H9 (cell line): ENCODE results near the gene RPS24. TPM values are rescaled to one million over a fixed set of nuclear protein-coding genes. Genes with fewer than 3 reads are reported as not detected.
A peak's percentile ranks its signal among the peaks of the same experiment; 100 is the strongest.

Source experiments
- DNase-seq: peaks from one replicate; pipeline ENCODE4 v3.0.0-alpha.2; 2017
- H2AFZ ChIP-seq: one replicate; pipeline ENCODE4 v1.6.1; 2013; ENCODE audit warnings: mild to moderate bottlenecking, low read length, control low read depth, moderate library complexity
- H2AK5ac ChIP-seq: 2 replicates; pipeline ENCODE4 v1.6.1; 2013; ENCODE audit warnings: low read length, control low read depth, mixed read lengths; ENCODE audit not compliant: insufficient read length
- H2BK120ac ChIP-seq: one replicate; pipeline ENCODE4 v1.6.1; 2013; ENCODE audit warnings: low read depth, mild to moderate bottlenecking, low read length, control low read depth, inconsistent platforms; ENCODE audit not compliant: poor library complexity, severe bottlenecking
- H2BK12ac ChIP-seq: 2 replicates; pipeline ENCODE4 v1.6.1; 2013; ENCODE audit warnings: low read length, control low read depth, mixed read lengths, low read depth; ENCODE audit not compliant: insufficient read length
- H2BK15ac ChIP-seq: 2 replicates; pipeline ENCODE4 v1.6.1; 2013; ENCODE audit warnings: low read depth, low read length, control low read depth
- H2BK20ac ChIP-seq: one replicate; pipeline ENCODE4 v1.6.1; 2013; ENCODE audit warnings: low read depth, mild to moderate bottlenecking, low read length, control low read depth, inconsistent platforms; ENCODE audit not compliant: poor library complexity, severe bottlenecking
- H2BK5ac ChIP-seq: 2 replicates; pipeline ENCODE4 v1.6.1; 2013; ENCODE audit warnings: low read length, control low read depth, mixed read lengths; ENCODE audit not compliant: insufficient read length
- H3K14ac ChIP-seq: 2 replicates; pipeline ENCODE4 v1.6.1; 2013; ENCODE audit warnings: low read length, control low read depth; ENCODE audit not compliant: insufficient read depth
- H3K18ac ChIP-seq: 2 replicates; pipeline ENCODE4 v1.6.1; 2013; ENCODE audit warnings: low read depth, mild to moderate bottlenecking, mixed read lengths, low read length, control low read depth; ENCODE audit not compliant: insufficient read length
- H3K23ac ChIP-seq: 2 replicates; pipeline ENCODE4 v1.6.1; 2013; ENCODE audit warnings: low read length, control low read depth, mixed read lengths, low read depth; ENCODE audit not compliant: insufficient read length
- H3K23me2 ChIP-seq: 2 replicates; pipeline ENCODE4 v1.6.1; 2013; ENCODE audit warnings: low read depth, mild to moderate bottlenecking, mixed read lengths, low read length, control low read depth; ENCODE audit not compliant: insufficient read length, poor library complexity, severe bottlenecking
- H3K27ac ChIP-seq: 2 replicates; pipeline ENCODE4 v1.5.1; 2013; ENCODE audit warnings: low read length, control low read depth, mixed read lengths, low read depth; ENCODE audit not compliant: insufficient read length
- H3K27me3 ChIP-seq: 2 replicates; pipeline ENCODE4 v1.6.1; 2013; ENCODE audit warnings: low read length, control low read depth, inconsistent platforms; ENCODE audit not compliant: insufficient read depth
- H3K4ac ChIP-seq: 2 replicates; pipeline ENCODE4 v1.6.1; 2013; ENCODE audit warnings: low read depth, mild to moderate bottlenecking, control low read depth, inconsistent platforms, low read length, moderate library complexity
- H3K4me1 ChIP-seq: 2 replicates; pipeline ENCODE4 v1.6.1; 2013; ENCODE audit warnings: low read length, control low read depth, inconsistent platforms; ENCODE audit not compliant: insufficient read depth
- H3K4me2 ChIP-seq: 2 replicates; pipeline ENCODE4 v1.6.1; 2013; ENCODE audit warnings: low read length, control low read depth, mixed read lengths; ENCODE audit not compliant: insufficient read length, insufficient read depth
- H3K56ac ChIP-seq: 2 replicates; pipeline ENCODE4 v1.6.1; 2013; ENCODE audit warnings: low read depth, mild to moderate bottlenecking, mixed read lengths, low read length, control low read depth; ENCODE audit not compliant: insufficient read length
- H3K79me1 ChIP-seq: 2 replicates; pipeline ENCODE4 v1.6.1; 2013; ENCODE audit warnings: low read depth, mild to moderate bottlenecking, moderate library complexity, low read length, control low read depth, inconsistent platforms; ENCODE audit not compliant: insufficient read depth, poor library complexity, severe bottlenecking
- H3K79me2 ChIP-seq: 2 replicates; pipeline ENCODE4 v1.6.1; 2013; ENCODE audit warnings: low read length, control low read depth, inconsistent platforms; ENCODE audit not compliant: insufficient read depth
- H3K9ac ChIP-seq: 2 replicates; pipeline ENCODE4 v1.6.1; 2013; ENCODE audit warnings: low read length, control low read depth, mixed read lengths; ENCODE audit not compliant: insufficient read length; ENCODE audit errors: extremely low read depth
- H3K9me3 ChIP-seq: one replicate; pipeline ENCODE4 v1.6.1; 2013; ENCODE audit warnings: low read depth, low read length, inconsistent platforms; ENCODE audit not compliant: control insufficient read depth
- H3T11ph ChIP-seq: one replicate; pipeline ENCODE4 v1.6.1; 2013; ENCODE audit warnings: mild to moderate bottlenecking, low read length, control low read depth, inconsistent platforms
- H4K20me1 ChIP-seq: one replicate; pipeline ENCODE4 v1.6.1; 2013; ENCODE audit not compliant: control insufficient read depth, insufficient read length, insufficient read depth
- H4K5ac ChIP-seq: 2 replicates; pipeline ENCODE4 v1.6.1; 2013; ENCODE audit warnings: low read depth, mild to moderate bottlenecking, mixed read lengths, low read length, control low read depth; ENCODE audit not compliant: insufficient read length
- H4K8ac ChIP-seq: replicated peaks from 2 replicates; pipeline ENCODE4 v1.6.1; 2013; ENCODE audit warnings: low read length, control low read depth, mixed read lengths, low read depth; ENCODE audit not compliant: insufficient read length
- H4K91ac ChIP-seq: 2 replicates; pipeline ENCODE4 v1.6.1; 2013; ENCODE audit warnings: low read depth, mild to moderate bottlenecking, moderate library complexity, mixed read lengths, low read length, control low read depth; ENCODE audit not compliant: insufficient read length
- H3K27ac Mint-ChIP-seq, 3 experiments: 2 replicates in 2 of 3; 3 replicates in 1 of 3; pipeline ENCODE4 v1.8.0; 2020 to 2021; ENCODE audit warnings: mixed read lengths in 3 of 3, mild to moderate bottlenecking in 1 of 3, moderate library complexity in 1 of 3
- H3K27me3 Mint-ChIP-seq: 2 replicates; pipeline ENCODE4 v1.8.0; 2021; ENCODE audit warnings: low read depth, mild to moderate bottlenecking, moderate library complexity, mixed read lengths
- H3K36me3 Mint-ChIP-seq, 3 experiments: 2 replicates in 2 of 3; 3 replicates in 1 of 3; pipeline ENCODE4 v1.8.0; 2020 to 2021; ENCODE audit warnings: low read depth in 3 of 3, mixed read lengths in 3 of 3; ENCODE audit not compliant: insufficient read depth in 1 of 3
- H3K4me1 Mint-ChIP-seq, 2 experiments: 2 replicates each; pipeline ENCODE4 v1.8.0; 2020; ENCODE audit warnings: mixed read lengths in 2 of 2
- H3K4me3 Mint-ChIP-seq, 2 experiments: 2 replicates in 1 of 2; 3 replicates in 1 of 2; pipeline ENCODE4 v1.8.0; 2020 to 2021; ENCODE audit warnings: mild to moderate bottlenecking in 2 of 2, mixed read lengths in 2 of 2, moderate library complexity in 1 of 2
- H3K9me3 Mint-ChIP-seq, 2 experiments: 2 replicates in 1 of 2; 3 replicates in 1 of 2; pipeline ENCODE4 v1.8.0; 2020; ENCODE audit warnings: mild to moderate bottlenecking in 2 of 2, mixed read lengths in 2 of 2, moderate library complexity in 1 of 2
- WGBS: extraction: QIAGEN DNeasy Blood & Tissue Kit; methylation state at CpG from one replicate; pipeline ENCODE4 v1.1.7; 2013; ENCODE audit warnings: missing lambda C conversion rate, low lambda C conversion rate, mixed read lengths; ENCODE audit not compliant: insufficient read length; ENCODE audit errors: extremely low coverage; 5-methylcytosine and 5-hydroxymethylcytosine counted together
- total RNA-seq: library from RNA; stranded (reverse); gene quantifications from 2 replicates; pipeline ENCODE4 v1.2.1, GENCODE V29; 2021
- TF ChIP-seq, protein P1 (sequence below): fragments of 200-600 bp; sonication (generic); conservative IDR thresholded peaks from 3 replicates; pipeline ENCODE4 v1.8.0; 2021; ENCODE audit warnings: antibody characterized with exemption, mild to moderate bottlenecking

The RPS24 gene
- total RNA-seq, 1 experiment from 2014 or later: 1,966 TPM

DNA sequence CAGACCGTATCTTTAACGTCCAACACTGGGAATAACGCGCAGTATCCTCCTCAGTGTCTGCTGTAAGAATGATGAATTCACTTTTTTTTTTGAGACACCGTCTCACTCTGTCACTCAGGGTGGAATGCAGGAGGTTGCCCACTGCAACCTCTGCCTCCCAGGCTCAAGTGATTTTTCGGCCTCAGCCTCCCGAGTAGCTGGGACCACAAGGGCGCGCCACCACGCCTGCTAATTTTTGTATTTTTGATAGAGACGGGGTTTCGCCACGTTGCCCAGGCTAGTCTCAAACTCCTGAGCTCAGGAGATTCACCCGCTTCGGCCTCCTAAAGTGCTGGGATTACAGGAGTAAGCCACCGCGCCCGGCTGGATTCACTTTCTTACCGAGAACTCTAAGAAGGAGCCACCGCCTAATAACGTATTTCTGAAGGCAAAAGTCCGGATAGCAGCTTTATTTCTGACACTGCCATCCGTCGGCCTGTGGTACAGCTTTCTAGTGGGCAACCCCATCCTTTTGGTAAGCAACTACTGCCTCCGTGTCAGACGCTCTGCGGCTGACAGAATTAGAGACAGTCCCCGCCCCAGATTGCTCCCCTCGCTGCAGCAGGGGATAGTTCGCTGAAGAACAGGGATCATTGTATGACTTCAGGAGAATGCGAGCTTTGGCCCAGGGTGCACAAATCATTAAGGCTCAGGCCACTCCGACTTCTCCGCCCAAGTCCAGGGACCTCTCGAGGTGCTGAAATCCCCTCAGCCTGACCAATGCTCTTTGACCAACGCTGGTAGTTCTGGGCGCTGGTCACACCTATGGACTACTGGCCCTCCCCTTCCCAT, 5.0 kb upstream of the RPS24 start:
- TF ChIP-seq, protein P1, sequence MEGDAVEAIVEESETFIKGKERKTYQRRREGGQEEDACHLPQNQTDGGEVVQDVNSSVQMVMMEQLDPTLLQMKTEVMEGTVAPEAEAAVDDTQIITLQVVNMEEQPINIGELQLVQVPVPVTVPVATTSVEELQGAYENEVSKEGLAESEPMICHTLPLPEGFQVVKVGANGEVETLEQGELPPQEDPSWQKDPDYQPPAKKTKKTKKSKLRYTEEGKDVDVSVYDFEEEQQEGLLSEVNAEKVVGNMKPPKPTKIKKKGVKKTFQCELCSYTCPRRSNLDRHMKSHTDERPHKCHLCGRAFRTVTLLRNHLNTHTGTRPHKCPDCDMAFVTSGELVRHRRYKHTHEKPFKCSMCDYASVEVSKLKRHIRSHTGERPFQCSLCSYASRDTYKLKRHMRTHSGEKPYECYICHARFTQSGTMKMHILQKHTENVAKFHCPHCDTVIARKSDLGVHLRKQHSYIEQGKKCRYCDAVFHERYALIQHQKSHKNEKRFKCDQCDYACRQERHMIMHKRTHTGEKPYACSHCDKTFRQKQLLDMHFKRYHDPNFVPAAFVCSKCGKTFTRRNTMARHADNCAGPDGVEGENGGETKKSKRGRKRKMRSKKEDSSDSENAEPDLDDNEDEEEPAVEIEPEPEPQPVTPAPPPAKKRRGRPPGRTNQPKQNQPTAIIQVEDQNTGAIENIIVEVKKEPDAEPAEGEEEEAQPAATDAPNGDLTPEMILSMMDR: peak; percentile 35; the same call in 2 of the 3 replicates
- no peaks in the 10 kb centered on the region; the same call in 1 of the 2 replicates for H3K27me3 ChIP-seq
- no peak overlapping the region for H2BK120ac ChIP-seq
- no peak overlapping the region for H3K18ac ChIP-seq
- no peak overlapping the region for H4K91ac ChIP-seq
- H2AFZ ChIP-seq: no peak overlapping the region
- H3K56ac ChIP-seq: no peak overlapping the region
- peaks cover 6% of the 10 kb centered on the region for H3K23me2 ChIP-seq
- no peak overlapping the region for H2BK5ac ChIP-seq
- WGBS: no CpG with 5 or more reads among the region's 36 CpGs
- no peak overlapping the region for H3K27ac ChIP-seq
- H2BK12ac ChIP-seq: no peak overlapping the region
- peak overlapping the region; percentile 90 for H3K9ac ChIP-seq
- Mint-ChIP-seq H3K4me3 (peak overlapping the region; percentile 100), H3K36me3 (peaks cover 28 to 42% (median 36%) of the 10 kb centered on the region in 3 experiments; a peak in 6 of 7 replicates), H3K27ac (peak overlapping the region; percentile 76 to 98 (median 93); a peak in 6 of 7 replicates), H3K4me1 (peaks cover 11% of the 10 kb centered on the region in 2 experiments), H3K9me3 (no peaks in the 10 kb centered on the region; a peak in 1 of 5 replicates), H3K27me3 (no peaks in the 10 kb centered on the region)
- H4K8ac ChIP-seq: no peak overlapping the region
- no peak for DNase-seq
- H3K79me2 ChIP-seq: peaks cover 11% of the 10 kb centered on the region; the same call in 1 of the 2 replicates
- H3T11ph ChIP-seq: no peak overlapping the region
- H4K20me1 ChIP-seq: no peaks in the 10 kb centered on the region
- H2BK20ac ChIP-seq: no peak overlapping the region
- H3K9me3 ChIP-seq: no peaks in the 10 kb centered on the region
- no peak overlapping the region for H3K23ac ChIP-seq
- H2AK5ac ChIP-seq: no peak overlapping the region
- H3K14ac ChIP-seq: 0 out of 2 replicates have a peak overlapping the region, but pooled peaks have one; percentile 9
- H4K5ac ChIP-seq: no peak overlapping the region
- no peak overlapping the region for H3K4ac ChIP-seq
- peak overlapping the region; percentile 68 for H3K4me2 ChIP-seq
- H3K4me1 ChIP-seq: no peaks in the 10 kb centered on the region
- H2BK15ac ChIP-seq: no peak overlapping the region
- H3K79me1 ChIP-seq: peaks cover 6% of the 10 kb centered on the region
